Measurements from ENCODE around the gene ABCB6.
A peak's percentile ranks its signal among the peaks of the same experiment; 100 is the strongest.

DNA sequence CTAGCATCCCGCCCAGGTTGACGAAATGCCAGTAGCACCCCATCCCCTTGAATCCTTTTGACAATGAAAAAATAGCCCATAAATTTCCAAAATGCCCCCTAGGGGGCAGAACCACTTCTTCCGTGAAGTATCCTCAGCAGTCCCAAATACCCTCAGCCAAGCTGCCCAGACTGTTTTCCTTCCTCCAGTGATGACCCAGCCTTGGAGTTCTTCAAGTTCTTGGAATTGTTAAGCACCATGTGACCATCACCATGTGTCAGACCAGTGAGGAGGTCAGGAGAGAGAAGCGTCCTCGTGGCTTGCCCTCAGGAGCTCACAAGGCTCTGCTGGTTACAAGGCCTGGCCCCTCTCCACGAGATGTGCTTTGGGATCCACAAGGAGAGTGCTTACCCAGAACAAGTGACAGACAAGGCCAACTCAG lies 47.5 kb downstream of the ABCB6 start:
- TF ChIP-seq, protein P1, sequence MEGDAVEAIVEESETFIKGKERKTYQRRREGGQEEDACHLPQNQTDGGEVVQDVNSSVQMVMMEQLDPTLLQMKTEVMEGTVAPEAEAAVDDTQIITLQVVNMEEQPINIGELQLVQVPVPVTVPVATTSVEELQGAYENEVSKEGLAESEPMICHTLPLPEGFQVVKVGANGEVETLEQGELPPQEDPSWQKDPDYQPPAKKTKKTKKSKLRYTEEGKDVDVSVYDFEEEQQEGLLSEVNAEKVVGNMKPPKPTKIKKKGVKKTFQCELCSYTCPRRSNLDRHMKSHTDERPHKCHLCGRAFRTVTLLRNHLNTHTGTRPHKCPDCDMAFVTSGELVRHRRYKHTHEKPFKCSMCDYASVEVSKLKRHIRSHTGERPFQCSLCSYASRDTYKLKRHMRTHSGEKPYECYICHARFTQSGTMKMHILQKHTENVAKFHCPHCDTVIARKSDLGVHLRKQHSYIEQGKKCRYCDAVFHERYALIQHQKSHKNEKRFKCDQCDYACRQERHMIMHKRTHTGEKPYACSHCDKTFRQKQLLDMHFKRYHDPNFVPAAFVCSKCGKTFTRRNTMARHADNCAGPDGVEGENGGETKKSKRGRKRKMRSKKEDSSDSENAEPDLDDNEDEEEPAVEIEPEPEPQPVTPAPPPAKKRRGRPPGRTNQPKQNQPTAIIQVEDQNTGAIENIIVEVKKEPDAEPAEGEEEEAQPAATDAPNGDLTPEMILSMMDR (conservative IDR thresholded peaks at IDR 0.05 in 1 of 2, IDR thresholded peaks at IDR 0.05 in 1 of 2; ENCODE audit: low read depth in 1 of 2, low read length in 2 of 2): peak; percentile 73 to 77
- no peak for TF ChIP-seq EZH2 (IDR thresholded peaks at IDR 0.05; ENCODE audit: low read length, missing control alignments)

Data from fibroblast of lung (primary cell).